COLO829 (cell line): ENCODE measurements around the gene NRG2.
A peak's percentile ranks its signal among the peaks of the same experiment; 100 is the strongest.

Experiments
- DNase-seq: peaks from one replicate; pipeline ENCODE4 v3.0.0; 2012; ENCODE audit warnings: low spot score

Gene NRG2

GRCh38 chr5:140042643-140043507 is at the start of gene NRG2:
TSS of gene NRG2 (minus strand) at chr5:140043299.
- peak; percentile 26 for DNase-seq

- DNase-seq: no peak
Observed at GRCh38 chr5:140090251-140090650, 47.2 kb upstream of the NRG2 start.

- no peak for DNase-seq
Observed at GRCh38 chr5:140084541-140084940, 41.4 kb upstream of the NRG2 start.

- no peak for DNase-seq
Observed at GRCh38 chr5:140083650-140084049, 40.6 kb upstream of the NRG2 start.

GRCh38 chr5:140083120-140083519 is 40.0 kb upstream of the NRG2 start:
- DNase-seq: no peak

- DNase-seq: no peak
Observed at GRCh38 chr5:140076788-140077187, 33.7 kb upstream of the NRG2 start.

GRCh38 chr5:140076142-140076541 is 33.0 kb upstream of the NRG2 start:
- DNase-seq: no peak

- DNase-seq: peak; percentile 17
Observed at GRCh38 chr5:140075371-140075770, 32.3 kb upstream of the NRG2 start.

- DNase-seq: peak; percentile 12
Observed at GRCh38 chr5:140073296-140073695, 30.2 kb upstream of the NRG2 start.

GRCh38 chr5:140072812-140073211 is 29.7 kb upstream of the NRG2 start:
- no peak for DNase-seq

GRCh38 chr5:140060816-140061215 is 17.7 kb upstream of the NRG2 start:
- DNase-seq: no peak

- DNase-seq: no peak
Observed at GRCh38 chr5:140058212-140058932, 15.3 kb upstream of the NRG2 start.

GRCh38 chr5:140056880-140057279 is 13.8 kb upstream of the NRG2 start:
- no peak for DNase-seq

GRCh38 chr5:140055152-140055551 is 12.1 kb upstream of the NRG2 start:
- DNase-seq: no peak

- DNase-seq: no peak
Observed at GRCh38 chr5:140054086-140054689, 11.1 kb upstream of the NRG2 start.

GRCh38 chr5:140051950-140052349 is 8.9 kb upstream of the NRG2 start:
- DNase-seq: no peak

GRCh38 chr5:140049713-140050112 is 6.6 kb upstream of the NRG2 start:
- DNase-seq: no peak

- no peak for DNase-seq
Observed at GRCh38 chr5:140049205-140049604, 6.1 kb upstream of the NRG2 start.

GRCh38 chr5:140044041-140044440 is 942 bp upstream of the NRG2 start:
- DNase-seq: no peak

- no peak for DNase-seq
Observed at GRCh38 chr5:140043508-140043872, 391 bp upstream of the NRG2 start.

GRCh38 chr5:140042393-140042642 is 781 bp downstream of the NRG2 start:
- DNase-seq: no peak

GRCh38 chr5:140041492-140042392 is 1.4 kb downstream of the NRG2 start:
- peak; percentile 62 for DNase-seq
